ENCODE measurements around the gene CDK3. TPM values are rescaled to one million over a fixed set of nuclear protein-coding genes. Genes with fewer than 3 reads are reported as not detected.

Gene CDK3
- total and polyA plus RNA-seq, 9 of the 15 experiments (the other 6 are each of a cell fraction or from before 2014, with no cell fraction given) = 0.55 to 8.2 (median 4.7) TPM

GRCh38 chr17:76005263-76006149, 4.9 kb downstream of the CDK3 start (continued):
- TF ChIP-seq PHF21A (IDR thresholded peaks at IDR 0.05; ENCODE audit: borderline replicate concordance, low read depth) (no peak), SMC3 (conservative IDR thresholded peaks at IDR 0.05; ENCODE audit: insufficient read depth, low read depth, low read length) (peak; percentile 88), RNF2 (IDR thresholded peaks at IDR 0.05) (no peak), GTF3C2 (IDR thresholded peaks at IDR 0.05; ENCODE audit: borderline replicate concordance, extremely low read depth, insufficient read length) (no peak), TAF1 (IDR thresholded peaks at IDR 0.05; ENCODE audit: control insufficient read depth, extremely low read depth, insufficient read depth, low read length, severe bottlenecking) (no peak), E2F6 (IDR thresholded peaks at IDR 0.05; ENCODE audit: borderline replicate concordance in 1 of 2, extremely low read depth in 1 of 2, insufficient read depth in 1 of 2, insufficient read length in 1 of 2, low read depth in 1 of 2, low read length in 1 of 2, poor library complexity in 1 of 2, severe bottlenecking in 1 of 2) (no peak), CREB5 (CRISPR knock-in tag; IDR thresholded peaks at IDR 0.05) (no peak), KDM4B (IDR thresholded peaks at IDR 0.05; ENCODE audit: borderline replicate concordance in 2 of 2, low read depth in 1 of 2) (no peak), ZNF57 (CRISPR knock-in tag; IDR thresholded peaks at IDR 0.05) (no peak), RREB1 (CRISPR knock-in tag; IDR thresholded peaks at IDR 0.05) (no peak), ZZZ3 (IDR thresholded peaks at IDR 0.05) (no peak), MYC (IDR thresholded peaks at IDR 0.05; ENCODE audit: low read depth, low read length) (peak; percentile 28; the same call in 1 of the 2 replicates), MYC (CRISPR knock-in tag; IDR thresholded peaks at IDR 0.05; ENCODE audit: borderline replicate concordance, low read depth) (no peak)

Data from K562 (cell line).